Colon (tissue), 2 donors: ENCODE data around the gene SEC11A.
"Not testable (repeated sequence)": the region's sequence is repeated elsewhere in the genome, so short reads cannot be mapped to it uniquely, and the experiment has no call there.

Experiments
- FAIRE-seq: peaks from 2 replicates; lab custom pipeline; 2012; peaks lifted over from hg19 to GRCh38; lab: Jason Lieb, UNC
- donor health status: control.
- donor health status: control.

SEC11A gene

DNA sequence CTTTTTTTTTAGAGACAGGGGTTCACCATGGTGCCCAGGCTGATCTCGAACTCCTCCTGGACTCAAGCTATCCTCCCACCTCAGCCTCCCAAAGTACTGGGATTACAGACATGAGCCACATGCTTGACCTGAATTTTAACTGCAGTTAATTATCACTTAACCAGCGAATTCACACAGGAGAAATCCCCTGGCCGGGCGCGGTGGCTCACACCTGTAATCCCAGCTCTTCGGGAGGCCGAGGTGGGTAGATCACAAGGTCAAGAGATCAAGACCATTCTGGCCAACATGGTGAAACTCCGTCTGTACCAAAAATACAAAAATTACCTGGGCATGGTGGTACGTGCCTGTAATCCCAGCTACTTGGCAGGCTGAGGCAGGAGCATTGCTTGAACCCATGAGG lies 74.1 kb downstream of the SEC11A start:
- FAIRE-seq: not testable (repeated sequence)

GRCh38 chr15:84638103-84638502 lies 77.8 kb downstream of the SEC11A start:
- no peak for FAIRE-seq

GRCh38 chr15:84634228-84634837 lies 81.6 kb downstream of the SEC11A start:
- no peak for FAIRE-seq

DNA sequence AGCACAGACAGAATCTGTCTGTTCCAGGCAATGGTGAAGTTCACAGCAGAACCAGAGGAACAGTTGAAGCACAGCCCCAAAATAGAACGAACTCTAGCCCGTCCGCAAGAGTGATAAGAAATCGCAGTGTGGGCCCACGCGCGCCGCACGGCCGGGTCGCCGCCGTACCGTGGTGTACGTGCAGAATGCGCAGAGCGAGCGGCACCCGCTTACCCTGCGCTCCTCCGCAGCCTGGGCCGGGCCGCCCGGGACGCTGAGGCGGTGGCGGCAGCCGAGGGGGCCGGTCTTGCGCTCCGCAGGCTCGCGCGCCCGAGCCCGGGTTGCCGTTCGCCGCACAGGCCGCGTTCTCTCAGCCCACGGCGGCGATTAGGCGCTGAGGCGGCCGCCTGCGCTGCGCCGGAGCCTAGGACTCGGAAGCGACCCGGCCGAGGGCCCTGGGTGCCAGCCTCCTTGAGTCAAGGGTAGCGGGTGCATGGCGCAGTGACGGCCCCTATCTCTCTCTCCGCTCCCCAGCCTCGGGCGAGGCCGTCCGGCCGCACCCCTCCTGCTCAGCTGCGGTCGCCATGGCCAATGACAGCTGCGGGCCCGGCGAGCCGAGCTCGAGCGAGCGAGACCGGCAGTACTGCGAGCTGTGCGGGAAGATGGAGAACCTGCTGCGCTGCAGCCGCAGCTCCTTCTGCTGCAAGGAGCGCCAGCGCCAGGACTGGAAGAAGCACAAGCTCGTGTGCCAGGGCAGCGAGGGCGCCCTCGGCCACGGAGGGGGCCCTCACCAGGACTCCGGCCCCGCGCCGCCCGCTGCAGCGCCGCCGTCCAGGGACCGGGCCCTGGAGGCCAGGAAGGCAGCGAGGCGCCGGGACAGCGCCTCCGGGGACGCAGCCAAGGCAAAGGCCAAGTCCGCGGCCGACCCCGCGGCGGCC lies 82.4 kb downstream of the SEC11A start:
- FAIRE-seq: no peak

GRCh38 chr15:84631706-84632272 lies 84.2 kb downstream of the SEC11A start:
- no peak for FAIRE-seq

DNA sequence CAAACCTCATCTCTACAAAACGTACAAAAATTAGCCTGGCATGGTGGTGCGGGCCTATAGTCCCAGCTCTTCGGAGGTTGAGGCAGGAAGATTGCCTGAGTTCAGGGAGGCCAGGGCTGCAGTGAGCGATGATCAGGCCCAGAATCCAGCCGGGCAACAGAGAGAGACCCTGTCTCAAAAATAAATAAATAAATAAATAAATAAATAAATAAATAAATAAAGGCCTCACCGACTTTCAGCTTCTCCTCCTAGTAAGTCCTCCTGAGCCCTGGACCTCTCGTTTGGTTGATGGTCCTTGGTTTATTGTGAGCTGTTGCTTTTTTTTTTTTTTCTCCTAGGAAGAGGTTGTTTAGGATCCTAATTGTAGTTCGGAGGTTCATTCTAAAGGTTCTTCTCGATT lies 86.9 kb downstream of the SEC11A start:
- no peak for FAIRE-seq

DNA sequence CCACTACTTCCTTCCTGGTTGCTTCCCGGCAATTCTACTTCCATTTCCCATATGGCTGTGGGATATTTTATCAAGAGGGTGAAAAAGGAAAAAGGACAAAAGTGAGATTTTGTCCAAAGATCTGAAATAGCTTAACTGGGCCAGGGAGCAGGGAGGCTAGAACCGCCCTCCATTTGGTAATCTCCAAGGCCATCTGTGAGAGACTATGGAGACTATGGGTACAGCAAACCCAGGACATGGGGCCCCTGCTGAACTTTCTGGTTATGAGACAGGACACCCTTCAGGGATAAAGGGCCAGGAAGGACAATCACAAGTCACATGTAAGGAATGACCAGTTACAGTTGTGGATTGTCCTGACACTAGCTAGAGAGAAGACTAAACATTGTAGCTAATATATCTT lies 90.8 kb downstream of the SEC11A start:
- FAIRE-seq: no peak

DNA sequence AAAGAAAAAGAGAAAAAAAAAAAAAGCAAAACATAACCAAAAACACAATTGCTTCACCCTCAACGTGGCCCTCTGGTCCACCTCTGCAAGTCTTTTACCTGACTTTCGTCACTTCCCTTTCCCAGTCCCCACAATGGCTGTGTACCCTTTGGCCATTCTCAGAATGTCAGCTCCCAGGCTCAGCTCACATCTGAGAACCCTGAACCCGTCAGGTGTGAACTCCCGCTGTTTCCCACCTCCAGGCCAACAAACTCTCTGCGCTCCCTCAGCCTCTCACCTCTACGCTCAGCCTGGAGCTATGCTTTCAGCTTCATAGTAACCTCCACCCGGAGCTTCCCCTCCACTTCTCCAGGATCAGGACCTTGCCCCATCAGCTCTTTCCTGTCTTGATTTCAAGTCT lies 91.6 kb downstream of the SEC11A start:
- no peak for FAIRE-seq

DNA sequence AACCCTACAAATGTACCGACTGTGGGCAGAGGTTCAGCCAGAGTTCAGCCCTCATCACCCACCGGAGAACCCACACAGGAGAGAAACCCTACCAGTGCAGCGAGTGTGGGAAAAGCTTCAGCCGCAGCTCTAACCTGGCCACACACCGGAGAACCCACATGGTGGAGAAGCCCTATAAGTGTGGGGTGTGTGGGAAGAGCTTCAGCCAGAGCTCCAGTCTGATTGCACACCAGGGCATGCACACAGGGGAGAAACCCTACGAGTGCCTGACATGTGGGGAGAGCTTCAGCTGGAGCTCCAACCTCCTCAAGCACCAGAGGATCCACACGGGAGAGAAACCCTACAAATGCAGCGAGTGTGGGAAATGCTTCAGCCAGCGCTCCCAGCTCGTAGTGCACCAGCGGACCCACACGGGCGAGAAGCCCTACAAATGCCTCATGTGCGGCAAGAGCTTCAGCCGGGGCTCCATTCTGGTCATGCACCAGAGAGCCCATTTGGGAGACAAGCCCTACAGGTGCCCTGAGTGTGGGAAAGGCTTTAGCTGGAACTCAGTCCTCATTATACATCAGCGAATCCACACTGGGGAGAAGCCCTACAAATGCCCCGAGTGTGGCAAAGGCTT lies 94.5 kb downstream of the SEC11A start:
- no peak for FAIRE-seq

DNA sequence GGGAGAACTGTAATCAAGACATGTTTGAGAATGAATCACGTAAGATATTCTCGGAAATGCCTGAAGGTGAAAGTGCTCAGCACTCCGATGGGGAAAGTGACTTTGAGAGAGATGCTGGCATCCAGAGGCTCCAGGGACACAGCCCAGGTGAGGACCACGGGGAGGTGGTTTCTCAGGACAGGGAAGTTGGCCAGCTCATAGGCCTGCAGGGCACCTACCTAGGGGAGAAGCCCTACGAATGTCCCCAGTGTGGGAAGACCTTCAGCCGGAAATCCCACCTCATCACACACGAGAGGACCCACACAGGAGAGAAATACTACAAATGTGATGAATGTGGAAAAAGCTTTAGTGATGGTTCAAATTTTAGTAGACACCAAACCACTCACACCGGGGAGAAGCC lies 95.3 kb downstream of the SEC11A start:
- FAIRE-seq: no peak
